Hepatocyte (in vitro differentiated cells): ENCODE measurements around the gene UGT1A10. TPM values are rescaled to one million over a fixed set of nuclear protein-coding genes. Genes with fewer than 3 reads are reported as not detected.

ENCODE experiments used
- DNase-seq: peaks from one replicate; pipeline ENCODE4 v3.0.0-alpha.2; 2016; ENCODE audit warnings: low spot score
- H2AFZ ChIP-seq: fragments of 200-600 bp; sonication (generic); 2 replicates; pipeline ENCODE4 v1.6.0; 2016; ENCODE audit warnings: antibody characterized with exemption, mild to moderate bottlenecking
- H3K27ac ChIP-seq: fragments of 200-600 bp; sonication (generic); 2 replicates; pipeline ENCODE4 v1.5.1; 2016; ENCODE audit warnings: mild to moderate bottlenecking
- H3K27me3 ChIP-seq: fragments of 200-600 bp; sonication (generic); 2 replicates; pipeline ENCODE4 v1.6.1; 2016
- H3K36me3 ChIP-seq: fragments of 200-600 bp; sonication (generic); replicated peaks from 2 replicates; pipeline ENCODE4 v1.5.1; 2016; ENCODE audit warnings: low read depth; ENCODE audit not compliant: insufficient read depth
- H3K4me1 ChIP-seq: fragments of 200-600 bp; sonication (generic); 2 replicates; pipeline ENCODE4 v1.5.1; 2016; ENCODE audit warnings: mild to moderate bottlenecking, moderate library complexity; ENCODE audit not compliant: insufficient read depth
- H3K4me2 ChIP-seq: fragments of 200-600 bp; sonication (generic); 2 replicates; pipeline ENCODE4 v1.6.0; 2016
- H3K4me3 ChIP-seq: fragments of 200-600 bp; sonication (generic); 2 replicates; pipeline ENCODE4 v1.5.1; 2016; ENCODE audit warnings: mild to moderate bottlenecking
- H3K79me2 ChIP-seq: fragments of 200-600 bp; sonication (generic); 2 replicates; pipeline ENCODE4 v1.6.0; 2017; ENCODE audit warnings: mild to moderate bottlenecking
- H3K9me2 ChIP-seq: fragments of 200-600 bp; sonication (generic); replicated peaks from 2 replicates; pipeline ENCODE4 v1.6.0; 2017; ENCODE audit warnings: mild to moderate bottlenecking; ENCODE audit not compliant: insufficient read depth
- H3K9me3 ChIP-seq: fragments of 200-600 bp; sonication (generic); 2 replicates; pipeline ENCODE4 v1.5.1; 2016; ENCODE audit warnings: low read depth, mild to moderate bottlenecking
- H4K20me1 ChIP-seq: fragments of 200-600 bp; sonication (generic); 2 replicates; pipeline ENCODE4 v1.6.0; 2016; ENCODE audit warnings: mild to moderate bottlenecking; ENCODE audit not compliant: insufficient read depth, poor library complexity, severe bottlenecking
- EZH2 ChIP-seq: fragments of 200-600 bp; sonication (generic); IDR thresholded peaks from 2 replicates; pipeline ENCODE4 v1.6.1; 2016; ENCODE audit warnings: antibody characterized with exemption, mild to moderate bottlenecking, borderline replicate concordance
- EZH2phosphoT487 ChIP-seq: fragments of 200-600 bp; sonication (generic); IDR thresholded peaks from one replicate; pipeline ENCODE4 v1.6.1; 2018; ENCODE audit warnings: antibody characterized with exemption, mild to moderate bottlenecking, low read depth, moderate library complexity; ENCODE audit not compliant: unreplicated experiment, severe bottlenecking
- WGBS: methylation state at CpG from one replicate; pipeline ENCODE4 v1.1.6; 2016; ENCODE audit warnings: low lambda C conversion rate; ENCODE audit errors: missing lambda C conversion rate; 5-methylcytosine and 5-hydroxymethylcytosine counted together
- polyA plus RNA-seq: library from polyadenylated mRNA; unstranded; fragments of >200 nt; fragmentation: Nextera tagmentation; extraction: Ambion mirVana; gene quantifications from 2 replicates; pipeline ENCODE4 v1.2.1, GENCODE V29; 2016
- total RNA-seq: library from RNA; depleted of rRNA; stranded (reverse); fragments of >200 nt; gene quantifications from 2 replicates; pipeline ENCODE4 v1.2.3, GENCODE V29; 2014
- TF ChIP-seq, protein P1 (sequence below): fragments of 200-600 bp; sonication (generic); IDR thresholded peaks from 2 replicates; pipeline ENCODE4 v1.5.1; 2016; ENCODE audit warnings: antibody characterized with exemption, mild to moderate bottlenecking; ENCODE audit not compliant: poor library complexity

Gene UGT1A10
- total and polyA plus RNA-seq, 2 experiments from 2014 or later, result not detected

DNA sequence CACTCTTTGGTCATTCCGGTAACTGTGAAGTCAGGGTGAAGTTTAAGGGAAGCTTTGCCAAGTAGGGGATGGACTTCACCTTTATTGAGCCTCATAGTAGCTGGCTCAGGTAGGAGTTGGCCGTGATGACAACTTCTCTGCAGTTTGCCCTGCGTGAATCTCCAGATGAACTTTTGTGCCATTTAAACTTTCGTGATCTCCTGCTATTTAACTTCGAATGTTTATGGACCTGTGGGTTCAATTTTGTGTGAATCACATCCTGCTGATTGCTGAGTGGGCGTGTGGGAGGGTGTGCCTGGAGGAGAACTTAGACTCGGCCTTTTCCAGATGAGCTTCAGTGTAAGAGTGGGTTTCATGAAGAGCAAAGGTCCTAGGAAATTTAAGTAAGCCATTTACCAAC is 128.0 kb downstream of the UGT1A10 start:
- H3K79me2 ChIP-seq, result no peaks in the 10 kb centered on the region
- WGBS, result 66% methylated on average over 7 of the region's 7 CpGs
- peak overlapping the region; percentile 71 for H3K27ac ChIP-seq
- H3K9me2 ChIP-seq, result no peaks in the 10 kb centered on the region
- no peaks in the 10 kb centered on the region for H3K4me1 ChIP-seq
- no peak overlapping the region for H3K4me2 ChIP-seq
- no peak overlapping the region for H2AFZ ChIP-seq
- H3K27me3 ChIP-seq, result no peaks in the 10 kb centered on the region
- no peak overlapping the region for H3K4me3 ChIP-seq
- no peaks in the 10 kb centered on the region for H3K9me3 ChIP-seq
- DNase-seq, result peak; percentile 38
- H3K36me3 ChIP-seq, result no peaks in the 10 kb centered on the region
- TF ChIP-seq, protein P1, sequence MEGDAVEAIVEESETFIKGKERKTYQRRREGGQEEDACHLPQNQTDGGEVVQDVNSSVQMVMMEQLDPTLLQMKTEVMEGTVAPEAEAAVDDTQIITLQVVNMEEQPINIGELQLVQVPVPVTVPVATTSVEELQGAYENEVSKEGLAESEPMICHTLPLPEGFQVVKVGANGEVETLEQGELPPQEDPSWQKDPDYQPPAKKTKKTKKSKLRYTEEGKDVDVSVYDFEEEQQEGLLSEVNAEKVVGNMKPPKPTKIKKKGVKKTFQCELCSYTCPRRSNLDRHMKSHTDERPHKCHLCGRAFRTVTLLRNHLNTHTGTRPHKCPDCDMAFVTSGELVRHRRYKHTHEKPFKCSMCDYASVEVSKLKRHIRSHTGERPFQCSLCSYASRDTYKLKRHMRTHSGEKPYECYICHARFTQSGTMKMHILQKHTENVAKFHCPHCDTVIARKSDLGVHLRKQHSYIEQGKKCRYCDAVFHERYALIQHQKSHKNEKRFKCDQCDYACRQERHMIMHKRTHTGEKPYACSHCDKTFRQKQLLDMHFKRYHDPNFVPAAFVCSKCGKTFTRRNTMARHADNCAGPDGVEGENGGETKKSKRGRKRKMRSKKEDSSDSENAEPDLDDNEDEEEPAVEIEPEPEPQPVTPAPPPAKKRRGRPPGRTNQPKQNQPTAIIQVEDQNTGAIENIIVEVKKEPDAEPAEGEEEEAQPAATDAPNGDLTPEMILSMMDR, result no peak
- TF ChIP-seq EZH2 (no peak), EZH2phosphoT487 (no peak)
- no peaks in the 10 kb centered on the region for H4K20me1 ChIP-seq

DNA sequence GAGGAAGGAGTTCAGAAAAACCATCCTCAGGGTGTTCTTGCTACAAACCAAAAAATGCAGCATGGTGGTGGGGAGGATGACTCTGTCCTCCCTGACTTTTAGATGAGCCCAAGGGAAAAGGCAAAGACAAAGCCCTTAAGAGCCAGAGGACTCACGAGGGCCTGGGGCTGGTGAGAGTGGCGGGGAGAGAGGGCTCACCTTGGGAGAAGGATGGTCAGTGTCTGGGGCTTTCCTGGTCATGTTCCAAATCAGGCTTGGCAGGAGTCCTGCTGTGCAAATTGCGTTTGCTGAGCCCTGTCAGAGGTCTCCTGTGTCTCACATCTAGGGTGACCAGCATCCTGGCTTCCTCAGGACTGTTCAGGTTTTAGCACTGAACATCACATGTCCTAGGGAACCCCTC is 128.5 kb downstream of the UGT1A10 start:
- Histone ChIP-seq H3K9me3 (no peaks in the 10 kb centered on the region), H3K36me3 (no peaks in the 10 kb centered on the region), H3K27ac (peak overlapping the region; percentile 71), H3K4me1 (no peaks in the 10 kb centered on the region), H3K4me3 (no peak overlapping the region), H2AFZ (no peak overlapping the region), H3K4me2 (no peak overlapping the region), H3K9me2 (no peaks in the 10 kb centered on the region), H4K20me1 (no peaks in the 10 kb centered on the region), H3K79me2 (no peaks in the 10 kb centered on the region), H3K27me3 (no peaks in the 10 kb centered on the region)
- WGBS, result 79% methylated on average over 3 of the region's 3 CpGs
- TF ChIP-seq, protein P1, result no peak
- no peak for TF ChIP-seq EZH2phosphoT487
- TF ChIP-seq EZH2, result no peak
- DNase-seq, result no peak

- H3K9me2 ChIP-seq, result no peaks in the 10 kb centered on the region
- no peak overlapping the region for H3K4me2 ChIP-seq
- DNase-seq, result no peak
- H3K36me3 ChIP-seq, result no peaks in the 10 kb centered on the region
- H3K4me3 ChIP-seq, result no peak overlapping the region
- H3K27me3 ChIP-seq, result no peaks in the 10 kb centered on the region
- WGBS, result 79% methylated on average over 4 of the region's 4 CpGs
- no peak overlapping the region for H2AFZ ChIP-seq
- TF ChIP-seq EZH2 (no peak), EZH2phosphoT487 (no peak)
- TF ChIP-seq, protein P1, result no peak
- H3K9me3 ChIP-seq, result no peaks in the 10 kb centered on the region
- H3K27ac ChIP-seq, result no peak overlapping the region
- H3K79me2 ChIP-seq, result no peaks in the 10 kb centered on the region
- H3K4me1 ChIP-seq, result no peaks in the 10 kb centered on the region
- no peaks in the 10 kb centered on the region for H4K20me1 ChIP-seq
These were observed 130.2 kb downstream of the UGT1A10 start for GRCh38 chr2:233766416-233766815.

GRCh38 chr2:233768076-233768475 is 131.8 kb downstream of the UGT1A10 start:
- WGBS, result 80% methylated on average over 4 of the region's 4 CpGs
- H4K20me1 ChIP-seq, result no peaks in the 10 kb centered on the region
- H3K27me3 ChIP-seq, result no peaks in the 10 kb centered on the region
- no peaks in the 10 kb centered on the region for H3K9me3 ChIP-seq
- H3K36me3 ChIP-seq, result no peaks in the 10 kb centered on the region
- no peak overlapping the region for H2AFZ ChIP-seq
- no peaks in the 10 kb centered on the region for H3K9me2 ChIP-seq
- no peak for DNase-seq
- H3K4me3 ChIP-seq, result no peak overlapping the region
- no peak overlapping the region for H3K27ac ChIP-seq
- H3K79me2 ChIP-seq, result no peaks in the 10 kb centered on the region
- no peak overlapping the region for H3K4me2 ChIP-seq
- H3K4me1 ChIP-seq, result no peaks in the 10 kb centered on the region
- TF ChIP-seq EZH2phosphoT487, result no peak
- no peak for TF ChIP-seq EZH2
- TF ChIP-seq, protein P1, result no peak
